ENCODE measurements around the gene ADARB1. TPM values are rescaled to one million over a fixed set of nuclear protein-coding genes. Genes with fewer than 3 reads are reported as not detected.

Gene ADARB1
- total RNA-seq, 1 experiment from 2014 or later = 15.8 TPM

GRCh38 chr21:45125357-45125756 is 51.0 kb downstream of the ADARB1 start:
- WGBS (ENCODE audit: extremely low coverage, insufficient read length, low lambda C conversion rate) = no CpG with 5 or more reads among the region's 4 CpGs
- H2AFZ ChIP-seq (ENCODE audit: low read length) = no peak overlapping the region
- no peaks in the 10 kb centered on the region for H3K79me2 ChIP-seq (ENCODE audit: insufficient read depth, low read length)
- no peak overlapping the region for H3K14ac ChIP-seq (ENCODE audit: insufficient read depth, low read length)
- no peaks in the 10 kb centered on the region for H3K79me1 ChIP-seq (ENCODE audit: insufficient read depth, low read depth, low read length, poor library complexity, severe bottlenecking)
- H3K27ac ChIP-seq (ENCODE audit: insufficient read length, low read depth, low read length) = no peak overlapping the region
- no peaks in the 10 kb centered on the region for H3K36me3 Mint-ChIP-seq (ENCODE audit: insufficient read depth in 1 of 3, low read depth in 3 of 3)
- no peak overlapping the region for H2AK5ac ChIP-seq (ENCODE audit: insufficient read length, low read length)
- H4K20me1 ChIP-seq (ENCODE audit: control insufficient read depth, insufficient read depth, insufficient read length) = no peaks in the 10 kb centered on the region
- H3K4me3 Mint-ChIP-seq = no peak overlapping the region
- H3T11ph ChIP-seq (ENCODE audit: low read length) = no peak overlapping the region
- H4K8ac ChIP-seq (replicated peaks; ENCODE audit: insufficient read length, low read depth, low read length) = no peak overlapping the region
- H3K9ac ChIP-seq (ENCODE audit: extremely low read depth, insufficient read length, low read length) = no peak overlapping the region
- H3K27me3 ChIP-seq (ENCODE audit: insufficient read depth, low read length) = no peaks in the 10 kb centered on the region
- no peaks in the 10 kb centered on the region for H3K9me3 ChIP-seq (ENCODE audit: control insufficient read depth, low read depth, low read length)
- H3K27me3 Mint-ChIP-seq (ENCODE audit: low read depth) = no peaks in the 10 kb centered on the region; the same call in 1 of the 2 replicates
- H3K9me3 Mint-ChIP-seq = no peaks in the 10 kb centered on the region
- no peak overlapping the region for H3K18ac ChIP-seq (ENCODE audit: insufficient read length, low read depth, low read length)
- no peak overlapping the region for H3K56ac ChIP-seq (ENCODE audit: insufficient read length, low read depth, low read length)
- H3K4me1 Mint-ChIP-seq = peaks cover 0 to 5% of the 10 kb centered on the region in 2 experiments; a peak in 2 of 4 replicates
- no peaks in the 10 kb centered on the region for H3K23me2 ChIP-seq (ENCODE audit: insufficient read length, low read depth, low read length, poor library complexity, severe bottlenecking)
- H3K23ac ChIP-seq (ENCODE audit: insufficient read length, low read depth, low read length) = no peak overlapping the region
- no peak overlapping the region for H3K27ac Mint-ChIP-seq
- DNase-seq = no peak
- no peak overlapping the region for H2BK20ac ChIP-seq (ENCODE audit: low read depth, low read length, poor library complexity, severe bottlenecking)
- no peak overlapping the region for H3K4ac ChIP-seq (ENCODE audit: low read depth, low read length)
- H2BK12ac ChIP-seq (ENCODE audit: insufficient read length, low read depth, low read length) = no peak overlapping the region
- H2BK15ac ChIP-seq (ENCODE audit: low read depth, low read length) = no peak overlapping the region
- H3K4me2 ChIP-seq (ENCODE audit: insufficient read depth, insufficient read length, low read length) = no peak overlapping the region
- H4K91ac ChIP-seq (ENCODE audit: insufficient read length, low read depth, low read length) = no peak overlapping the region
- H4K5ac ChIP-seq (ENCODE audit: insufficient read length, low read depth, low read length) = no peak overlapping the region
- H2BK5ac ChIP-seq (ENCODE audit: insufficient read length, low read length) = no peak overlapping the region
- TF ChIP-seq CTCF (conservative IDR thresholded peaks at IDR 0.05) = no peak
- no peak overlapping the region for H2BK120ac ChIP-seq (ENCODE audit: low read depth, low read length, poor library complexity, severe bottlenecking)
- no peaks in the 10 kb centered on the region for H3K4me1 ChIP-seq (ENCODE audit: insufficient read depth, low read length)
